Posterior vena cava (tissue), 2 donors: Measurements from ENCODE around the gene TMEM108. TPM values are rescaled to one million over a fixed set of nuclear protein-coding genes. Genes with fewer than 3 reads are reported as not detected.

Experiments
- DNase-seq: peaks from one replicate; pipeline ENCODE4 v3.0.0-alpha.2; 2020; ENCODE audit warnings: low spot score
- intact Hi-C, 2 donors: fragments of 100-400 bp; cut with DNase I; formaldehyde crosslinking; loops; one replicate each; pipeline versions ENCODE4 v1.14.1 to v1.14.2; 2022 to 2023
- total RNA-seq, 2 donors: library from RNA; stranded (reverse); fragmentation: NEBNext Ultra II Directional; extraction: Animal tissue kit (Norgen Biotek cat#: 25700); gene quantifications; one replicate each; pipeline ENCODE4 v1.2.1, GENCODE V29; 2021
- donor health status: DM: yes; HTN: yes; CAD: no.
- donor health status: DM: yes; HTN: yes; CAD: no.

The TMEM108 gene
- total RNA-seq, 2 donors from 2014 or later: 2.1 to 2.8 TPM

DNA sequence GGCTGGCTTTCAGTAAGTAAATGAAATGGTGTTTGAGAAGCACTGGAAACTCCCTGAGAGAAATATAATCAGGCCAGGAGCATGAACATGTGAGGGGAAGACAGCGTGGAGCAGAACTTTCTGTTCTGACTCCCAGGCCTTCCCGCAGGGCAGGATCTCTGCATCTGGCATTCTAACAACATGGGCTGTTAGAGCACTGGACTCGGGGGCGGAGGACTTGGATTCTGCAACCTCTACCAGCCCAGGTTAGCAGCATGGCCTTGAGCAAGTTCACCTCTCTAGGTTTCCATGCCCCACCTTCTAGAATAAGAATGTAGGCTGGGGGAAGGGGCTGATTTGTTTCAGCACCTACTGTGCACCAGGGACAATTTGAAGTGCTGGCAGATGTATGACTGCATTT lies 349.1 kb downstream of the TMEM108 start:
- intact Hi-C loops: loop anchor here (10.0 kb wide), 1 partner anchor 653 kb away; no protein-coding TSS in a partner anchor
- DNase-seq: no peak

DNA sequence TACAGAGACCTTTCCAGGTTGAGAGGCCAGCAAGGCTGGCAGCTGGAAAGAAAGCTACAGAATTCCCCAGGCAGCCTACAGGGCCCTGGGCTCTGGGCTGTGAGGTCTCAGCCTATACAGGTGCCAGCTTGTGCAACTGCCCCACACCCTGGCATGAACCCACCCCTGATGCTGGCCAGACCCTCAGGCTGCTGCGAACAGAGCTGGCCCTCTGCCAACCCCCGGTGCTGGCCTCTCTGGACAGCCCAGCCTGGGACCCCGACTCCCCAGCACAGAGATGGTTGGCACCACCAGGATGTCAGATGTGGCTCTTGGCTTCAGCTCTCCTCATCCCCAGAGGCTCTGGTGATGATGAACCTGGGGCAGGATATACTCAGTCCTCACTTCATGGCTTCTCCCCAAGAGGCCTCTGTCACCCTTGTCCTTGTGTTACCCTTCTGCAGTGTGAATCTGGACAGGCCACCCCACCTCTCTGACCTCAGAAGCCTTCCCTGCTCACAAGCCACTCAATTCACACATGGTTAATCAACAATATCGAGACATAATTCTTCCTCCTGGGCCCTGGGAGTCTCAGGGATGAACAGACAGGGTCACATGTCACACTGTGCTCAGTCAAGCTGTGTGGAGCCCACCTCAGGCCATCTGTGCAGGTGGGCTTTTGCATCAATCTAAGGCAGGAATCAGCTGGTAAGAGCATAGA lies 350.7 kb downstream of the TMEM108 start:
- intact Hi-C loops: loop anchor here (10.0 kb wide), 1 partner anchor 654 kb away; no protein-coding TSS in a partner anchor
- DNase-seq: no peak

DNA sequence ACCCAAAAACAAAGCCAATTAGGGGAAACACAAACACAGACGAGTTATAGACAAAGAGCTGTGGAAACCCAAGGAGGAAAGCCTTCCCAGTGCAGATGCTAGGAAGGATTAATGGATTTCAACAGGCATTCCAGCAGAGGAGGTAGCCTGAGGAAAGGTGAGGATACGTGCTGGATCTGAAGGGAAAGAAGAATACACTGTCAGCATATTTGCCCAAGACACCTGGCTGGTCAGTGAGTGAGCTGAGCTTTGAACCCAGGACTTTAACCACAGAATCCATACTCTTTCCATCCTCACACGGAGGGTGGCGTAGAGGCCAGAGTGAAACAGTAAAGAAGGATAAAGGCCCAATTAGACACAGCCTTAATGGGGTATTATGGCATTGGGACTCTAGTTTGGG lies 352.5 kb downstream of the TMEM108 start:
- intact Hi-C loops: no loop called here
- DNase-seq: no peak

DNA sequence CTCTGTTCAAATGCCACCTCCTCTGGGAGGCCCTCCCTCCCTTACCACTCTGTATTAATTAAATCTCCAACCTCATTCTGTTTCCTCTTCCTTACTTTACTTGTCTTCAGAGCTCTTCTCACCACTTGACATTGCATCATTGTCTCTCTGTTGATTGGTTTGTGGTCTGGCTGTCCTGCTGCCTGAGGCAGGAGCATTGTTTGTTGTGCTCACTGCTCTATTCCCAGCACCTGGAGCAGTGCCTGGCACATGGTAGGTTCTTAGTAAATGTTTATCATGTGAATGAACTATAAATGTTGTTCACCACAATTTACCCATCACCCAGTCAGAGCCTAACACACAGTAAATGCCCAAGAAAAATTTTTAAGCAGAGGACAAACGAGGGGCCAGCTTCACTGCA lies 355.0 kb downstream of the TMEM108 start:
- intact Hi-C loops: no loop called here
- no peak for DNase-seq

DNA sequence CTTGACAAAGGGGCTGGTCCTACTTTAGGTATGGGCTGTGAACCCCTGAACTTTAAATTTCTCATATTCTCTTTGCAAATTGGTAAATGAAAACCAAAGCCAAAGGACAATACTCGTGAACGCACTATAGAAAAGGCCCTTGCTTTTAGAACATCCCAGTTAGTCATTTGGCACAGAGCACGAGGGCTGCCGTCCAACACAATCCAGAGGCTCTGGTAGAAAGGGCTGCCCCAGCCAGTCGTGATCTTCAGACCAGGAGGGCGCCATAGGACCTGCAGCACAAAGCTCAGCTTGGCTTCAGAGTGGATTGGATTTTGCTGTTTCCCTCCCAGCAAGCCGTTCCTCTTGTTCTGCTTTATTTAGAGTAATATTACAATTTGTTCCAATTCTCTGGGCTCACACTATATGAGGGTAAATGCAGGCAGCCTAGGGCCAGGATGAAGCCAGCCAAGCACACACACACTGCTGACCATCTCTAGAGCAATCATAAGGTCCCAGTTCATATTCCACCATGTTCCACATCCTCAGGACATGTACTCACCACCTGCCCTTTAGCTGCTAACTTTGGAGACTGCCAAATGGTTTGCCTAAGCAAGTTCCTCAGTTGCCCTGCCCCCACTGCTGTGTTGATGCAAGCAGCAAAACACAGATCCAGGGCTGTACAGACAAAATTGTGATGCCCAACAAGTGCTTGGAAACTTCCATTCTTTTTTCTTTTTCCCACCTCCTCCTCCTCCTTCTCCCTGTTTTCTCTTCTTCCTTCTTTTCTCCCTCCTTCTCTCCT lies 355.7 kb downstream of the TMEM108 start:
- intact Hi-C loops: no loop called here
- DNase-seq: no peak

DNA sequence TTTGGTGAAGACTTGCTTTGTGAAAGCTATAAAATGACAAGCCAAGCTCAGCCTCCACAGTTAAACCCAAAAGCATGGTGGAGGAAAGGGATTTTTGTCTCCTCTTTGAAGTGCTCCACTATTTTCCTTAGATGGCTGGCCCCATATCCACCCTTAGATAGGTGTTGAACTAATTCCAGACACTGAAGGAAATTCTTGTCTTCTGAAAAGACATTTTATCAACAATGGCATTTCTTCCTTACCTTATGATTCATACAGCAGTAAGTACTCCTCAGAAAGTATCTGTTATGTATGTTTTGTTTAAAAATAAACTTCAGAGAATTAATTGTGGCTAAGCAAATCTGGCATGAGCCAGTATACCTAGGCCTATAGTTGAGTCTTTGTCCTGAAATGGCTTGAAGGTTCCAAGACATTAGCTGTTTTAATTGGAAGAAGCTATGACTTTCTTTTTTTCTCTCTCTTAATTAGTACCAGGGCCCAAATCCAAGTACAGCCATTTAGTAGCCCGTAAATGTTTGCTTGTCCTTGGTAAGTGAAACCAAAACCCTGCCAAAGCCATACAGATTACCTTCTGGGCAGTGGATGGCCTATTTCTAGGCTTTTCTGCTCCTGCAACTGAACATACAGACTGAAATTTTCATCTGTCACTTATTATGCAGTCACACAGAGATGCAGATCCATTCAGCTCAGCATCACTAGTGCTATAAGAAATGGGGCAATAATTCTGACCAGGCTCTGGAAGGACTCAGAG lies 356.5 kb downstream of the TMEM108 start:
- intact Hi-C loops: no loop called here
- DNase-seq: no peak

DNA sequence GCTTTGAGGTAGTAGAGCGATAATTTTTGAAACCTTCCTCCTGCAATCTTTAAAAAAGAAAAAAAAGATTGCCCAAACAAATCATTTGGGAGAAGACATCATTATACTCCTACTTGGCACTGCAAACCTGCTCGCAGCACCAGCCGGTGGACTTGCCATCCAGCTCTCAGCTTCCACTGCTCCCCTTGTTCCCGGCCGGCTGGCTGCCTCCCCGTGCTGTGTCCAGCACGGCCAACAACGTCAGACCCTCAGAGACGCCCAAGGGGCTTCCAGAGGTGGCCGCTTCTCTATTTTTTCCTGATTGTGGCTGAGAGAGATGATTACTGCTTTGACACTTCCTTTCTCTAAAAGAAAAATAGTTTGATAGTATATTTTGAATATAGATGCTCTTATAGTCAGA lies 358.7 kb downstream of the TMEM108 start:
- no peak for DNase-seq
- intact Hi-C loops: no loop called here

DNA sequence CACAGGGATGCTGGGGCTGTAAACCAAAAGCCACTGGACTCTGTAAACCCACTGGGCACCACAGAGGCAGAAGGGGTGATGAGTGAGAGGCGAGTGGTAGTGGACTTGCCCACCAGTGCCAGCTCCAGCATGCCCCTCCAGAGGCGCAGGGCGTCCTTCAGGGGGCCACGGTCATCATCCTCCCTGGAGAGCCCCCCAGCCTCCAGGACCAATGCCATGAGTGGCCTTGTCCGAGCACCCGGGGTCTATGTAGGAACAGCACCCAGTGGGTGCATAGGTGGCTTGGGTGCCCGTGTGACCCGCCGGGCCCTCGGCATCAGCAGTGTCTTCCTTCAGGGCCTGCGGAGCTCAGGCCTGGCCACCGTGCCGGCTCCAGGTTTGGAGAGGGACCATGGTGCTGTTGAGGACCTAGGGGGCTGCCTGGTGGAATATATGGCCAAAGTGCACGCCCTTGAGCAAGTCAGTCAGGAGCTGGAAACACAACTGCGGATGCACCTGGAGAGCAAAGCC lies 361.9 kb downstream of the TMEM108 start, which contains the start of gene BFSP2:
Gene BFSP2, plus strand, starts transcription at position 51 of the 510 bp plus-strand sequence. Its CDS starts 28 bp downstream, at position 79.
- DNase-seq: no peak
- intact Hi-C loops: no loop called here

DNA sequence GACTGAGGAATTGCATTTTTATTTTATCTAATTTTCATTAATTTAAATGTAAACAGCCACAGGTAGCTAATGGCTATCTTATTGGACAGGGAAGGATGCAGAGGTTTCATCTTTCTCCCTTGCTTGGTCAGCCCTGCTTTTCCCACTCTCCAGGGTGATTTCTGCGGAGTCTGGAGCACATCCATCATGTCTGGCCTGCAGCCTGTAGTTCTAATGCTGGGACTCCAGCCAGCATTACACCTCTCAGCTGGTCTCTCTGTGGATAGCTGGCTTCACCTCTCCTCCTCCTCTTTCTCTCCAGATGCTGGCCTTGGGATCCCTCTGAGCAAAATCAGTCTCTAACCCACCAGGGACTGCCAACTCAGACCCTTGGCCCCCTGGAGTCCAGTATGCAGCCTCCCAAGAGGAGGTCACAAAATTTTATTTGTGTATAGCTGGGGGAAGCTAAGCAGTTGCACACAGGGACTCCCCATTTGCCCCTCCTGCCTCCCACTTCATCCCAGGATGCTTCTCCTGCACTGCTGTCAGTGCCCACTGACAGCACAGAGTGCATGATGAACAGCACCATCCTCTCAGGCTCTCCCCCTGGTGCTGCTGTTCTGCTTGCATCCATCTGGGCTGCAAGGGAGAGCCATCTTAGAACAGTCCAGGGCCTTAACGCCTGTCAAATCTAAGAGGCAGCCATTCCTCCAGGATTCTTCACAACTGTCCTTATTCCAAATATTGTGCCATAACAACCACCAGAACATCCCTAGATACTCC lies 363.4 kb downstream of the TMEM108 start:
- intact Hi-C loops: no loop called here
- DNase-seq: no peak

DNA sequence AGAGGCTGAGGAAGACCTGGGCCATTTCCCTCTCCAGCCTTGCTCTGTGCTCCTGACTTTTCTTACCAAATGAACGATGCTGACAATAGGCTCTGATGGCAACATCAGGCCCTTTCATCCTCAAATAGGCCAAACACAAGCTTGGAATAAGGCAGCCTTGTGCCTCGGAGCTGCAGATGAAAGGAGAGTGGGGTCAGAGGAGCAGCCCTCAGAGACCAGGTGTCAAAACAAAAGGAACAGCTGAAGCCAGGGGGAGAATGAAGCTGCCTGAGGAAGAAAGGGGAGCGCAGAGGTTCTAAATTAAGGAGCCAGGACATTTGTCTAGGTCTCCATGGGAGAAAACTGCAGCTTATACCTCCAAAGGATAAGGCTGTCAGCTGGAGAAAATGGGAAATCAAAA lies 366.7 kb downstream of the TMEM108 start:
- no peak for DNase-seq
- intact Hi-C loops: no loop called here

DNA sequence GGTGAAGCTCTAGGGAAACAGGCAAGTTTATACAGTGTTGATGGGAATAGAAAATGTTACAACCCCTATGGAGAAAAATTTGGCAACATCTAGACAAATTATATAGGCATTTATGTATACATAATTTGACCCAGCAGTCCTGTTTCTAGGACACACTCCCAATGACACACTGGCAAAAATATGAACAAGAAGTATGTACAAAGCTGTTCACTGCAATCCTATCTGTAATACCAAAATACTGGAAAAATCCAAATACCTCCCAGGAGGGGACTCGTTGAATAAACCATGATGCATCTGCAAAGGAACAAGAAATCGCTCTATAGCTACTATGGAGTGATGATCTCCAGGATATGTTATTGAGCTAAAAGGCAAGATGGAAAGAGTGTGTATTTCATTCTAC lies 370.2 kb downstream of the TMEM108 start:
- intact Hi-C loops: no loop called here
- no peak for DNase-seq

DNA sequence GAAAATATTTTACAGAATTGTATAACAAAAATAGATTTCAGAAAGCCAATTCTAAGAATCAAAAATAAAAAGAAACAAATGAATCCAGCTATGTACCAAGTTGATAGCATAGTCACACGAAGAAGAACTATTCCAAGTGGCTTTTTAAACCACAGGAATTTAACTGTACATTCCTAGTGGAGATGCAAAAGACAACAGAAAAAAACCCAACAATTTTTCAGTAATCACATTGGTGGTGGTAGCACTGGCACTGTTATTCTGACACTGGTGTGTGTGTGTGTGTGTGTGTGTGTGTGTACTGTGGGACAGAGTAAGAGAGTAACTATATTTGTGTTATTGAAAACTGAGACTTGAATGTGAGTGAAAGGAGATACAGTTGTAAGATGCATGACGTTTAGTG lies 370.8 kb downstream of the TMEM108 start:
- no peak for DNase-seq

DNA sequence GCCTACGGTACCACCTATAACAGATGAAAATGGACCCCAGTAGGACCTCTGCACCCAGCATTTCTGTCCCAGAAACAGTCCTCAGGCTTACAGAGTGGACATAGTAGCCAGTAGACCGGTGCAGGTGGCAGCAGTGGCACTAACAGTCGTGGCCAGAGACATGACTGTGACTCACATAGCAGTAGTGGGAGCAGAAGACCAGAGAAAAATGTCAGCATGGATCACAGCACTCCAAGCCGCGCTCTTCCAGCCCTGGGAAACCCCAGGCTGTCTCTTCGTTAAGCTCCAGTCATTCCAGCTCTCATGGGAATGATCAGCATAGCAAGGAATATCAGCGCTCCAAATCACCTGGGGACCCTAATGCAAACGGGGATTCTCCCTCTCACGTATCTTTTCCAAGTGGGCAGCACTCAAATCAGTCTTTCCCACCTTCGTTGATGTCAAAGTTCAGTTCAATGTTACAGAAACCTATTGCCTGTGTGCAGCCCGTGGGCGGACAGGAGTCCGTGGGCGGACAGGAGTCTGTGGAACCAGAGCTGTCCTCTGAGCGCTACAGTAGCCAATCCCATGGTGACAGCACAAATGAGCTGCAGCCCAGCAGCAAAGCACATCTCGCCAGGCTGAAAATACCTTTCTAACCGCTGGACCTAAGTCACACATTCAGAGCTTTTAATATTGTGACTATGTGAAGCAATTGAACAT lies 372.2 kb downstream of the TMEM108 start:
- DNase-seq: no peak
- intact Hi-C loops: loop anchor here in 1 of 2 donors (10.0 kb wide), 1 partner anchor 676 kb away; no protein-coding TSS in a partner anchor

More for the DNA sequence above, 370.8 kb downstream of the TMEM108 start:
- intact Hi-C loops: no loop called here

DNA sequence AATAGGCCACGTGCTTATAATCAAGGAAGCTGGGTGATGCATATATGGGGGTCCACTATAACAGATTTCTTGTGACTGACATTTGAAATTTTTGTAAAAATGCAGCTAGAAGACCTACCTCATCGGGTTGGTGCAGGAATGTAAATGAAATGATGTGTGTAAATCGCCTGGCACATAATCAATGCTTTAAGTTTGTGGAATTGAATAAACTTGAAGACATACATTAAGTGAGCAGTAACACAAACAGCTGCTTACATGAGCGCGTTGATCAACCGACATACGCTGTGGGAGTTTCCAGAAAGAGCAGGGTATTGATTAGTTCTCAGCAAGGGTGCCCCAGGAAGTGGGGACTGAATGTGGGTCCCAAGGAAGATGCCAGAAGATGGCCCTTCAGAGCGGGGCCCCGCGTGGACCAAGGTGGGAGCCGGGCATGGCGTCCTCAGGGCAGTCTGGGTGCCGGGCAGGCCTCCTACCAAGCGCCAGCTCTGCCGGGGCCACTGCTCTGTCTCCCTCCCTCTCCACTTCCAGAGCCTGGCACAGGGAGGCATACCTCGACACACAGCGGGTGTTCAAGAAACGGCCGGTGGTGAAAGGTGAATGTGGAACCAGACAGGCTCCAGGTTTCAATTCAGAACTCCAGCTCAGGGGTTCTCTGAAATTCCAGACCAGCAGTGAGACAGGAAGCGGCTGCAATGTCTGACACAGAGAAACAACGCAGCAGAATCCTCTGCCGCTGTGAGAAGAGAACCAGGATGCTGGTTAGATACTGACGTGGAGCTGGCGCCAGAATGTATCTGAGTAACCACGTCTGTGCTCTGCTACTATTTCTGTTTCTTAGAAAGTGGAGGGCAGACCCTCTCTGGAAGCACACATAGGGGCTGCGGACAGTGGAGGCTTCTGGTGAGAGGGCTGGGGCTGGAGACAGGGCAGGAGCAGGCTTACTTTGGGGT lies 374.3 kb downstream of the TMEM108 start:
- DNase-seq: no peak
- intact Hi-C loops: loop anchor here in 1 of 2 donors (10.0 kb wide), 1 partner anchor 678 kb away; no protein-coding TSS in a partner anchor

DNA sequence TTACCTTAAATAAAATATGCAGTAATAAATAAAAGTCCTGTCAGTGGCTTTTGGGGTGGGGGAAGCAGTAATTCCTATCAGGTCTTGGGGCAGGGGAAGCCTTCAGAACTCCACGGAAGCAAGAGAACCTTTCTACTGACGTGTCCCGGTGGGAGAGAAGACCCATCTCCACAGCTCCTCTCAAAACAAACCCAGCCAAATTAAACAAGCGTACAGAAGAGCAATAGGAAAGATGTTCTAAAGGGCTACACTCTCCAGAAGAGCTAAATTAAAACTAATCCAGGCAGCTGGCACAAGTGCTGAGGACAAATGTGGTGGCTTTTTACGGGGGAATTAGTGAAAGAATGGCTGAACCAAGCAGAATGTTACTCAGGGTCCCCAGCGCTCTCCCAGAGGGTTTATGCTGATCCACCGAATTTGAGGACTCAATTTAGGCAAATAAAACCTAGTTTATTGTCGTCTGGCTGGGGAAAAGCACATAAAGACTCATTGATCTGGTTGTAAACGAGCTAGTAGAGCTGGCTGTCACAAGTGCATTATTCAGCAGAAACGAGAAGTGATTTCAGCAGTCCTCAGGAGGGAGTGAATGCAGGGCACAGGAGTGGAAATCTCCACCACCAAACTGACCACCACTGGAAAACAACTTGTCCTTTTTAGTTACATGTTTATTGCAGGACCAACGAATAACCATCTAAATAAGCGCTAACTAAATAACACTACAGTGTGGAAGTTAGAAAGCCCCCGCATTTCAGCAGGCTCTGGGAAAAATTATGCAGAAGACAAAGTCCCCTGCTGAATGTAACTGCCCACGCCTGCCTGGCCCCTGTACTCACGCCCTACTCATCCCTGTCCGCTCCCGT lies 375.2 kb downstream of the TMEM108 start:
- intact Hi-C loops: loop anchor here in 1 of 2 donors (10.0 kb wide), 1 partner anchor 679 kb away; no protein-coding TSS in a partner anchor
- DNase-seq: no peak

DNA sequence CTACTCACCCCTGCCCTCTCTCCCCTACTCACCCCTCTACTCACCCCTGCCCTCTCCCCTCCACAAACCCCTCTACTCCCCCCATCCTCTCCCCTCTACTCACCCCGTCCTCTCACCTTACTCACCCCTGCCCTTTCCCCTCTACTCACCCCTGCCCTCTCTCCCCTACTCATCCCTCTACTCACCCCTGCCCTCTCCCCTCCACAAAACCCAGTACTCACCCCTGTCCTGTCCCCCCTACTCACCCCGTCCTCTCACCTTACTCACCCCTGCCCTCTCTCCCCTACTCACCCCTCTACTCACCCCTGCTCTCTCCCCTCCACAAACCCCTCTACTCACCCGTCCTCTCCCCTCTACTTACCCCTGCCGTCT lies 375.8 kb downstream of the TMEM108 start:
- intact Hi-C loops: loop anchor here in 1 of 2 donors (10.0 kb wide), 1 partner anchor 679 kb away; no protein-coding TSS in a partner anchor
- no peak for DNase-seq
